ENCODE measurements around the gene DNASE1L3. TPM values are rescaled to one million over a fixed set of nuclear protein-coding genes. Genes with fewer than 3 reads are reported as not detected.

DNASE1L3 gene
- total and polyA plus RNA-seq, 2 of the 8 experiments (the other 6 are each of a cell fraction or from before 2014, with no cell fraction given): not detected

DNA sequence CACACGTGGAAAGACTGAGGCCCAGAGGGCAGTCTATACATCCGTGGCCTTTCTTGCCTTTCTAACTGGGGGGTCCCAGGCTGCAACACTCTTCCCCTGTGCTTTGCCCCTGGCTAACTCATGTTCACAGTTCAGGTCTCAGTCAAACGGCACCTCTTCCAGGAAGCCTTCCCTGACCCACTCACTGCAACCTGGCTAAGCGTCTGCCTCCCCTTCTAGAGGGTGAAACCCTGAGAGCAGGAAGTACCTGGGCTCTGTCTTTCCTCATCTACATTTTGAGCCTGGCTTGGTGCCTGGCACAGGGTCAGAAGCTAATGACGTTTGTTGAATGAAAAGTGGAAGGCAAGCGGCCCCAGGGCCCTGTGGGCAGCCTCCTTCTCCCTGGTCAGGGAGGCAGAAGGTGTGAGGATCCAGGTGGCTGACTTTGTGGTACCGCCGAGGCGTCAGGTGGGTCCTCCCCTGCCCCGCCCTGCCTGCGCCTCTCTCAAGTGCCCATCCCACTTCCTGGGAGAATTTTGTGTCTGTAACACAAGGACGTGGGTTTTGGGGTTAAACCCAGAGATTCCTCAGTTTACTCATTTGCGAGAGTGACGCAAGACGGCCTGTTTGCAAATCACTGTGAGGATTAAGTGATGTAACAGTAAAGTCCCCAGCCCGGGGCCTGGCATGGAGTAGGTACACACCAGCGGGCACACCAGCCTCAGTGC, 32.1 kb downstream of the DNASE1L3 start:
- Histone ChIP-seq H4K8ac (ENCODE audit: extremely low read depth, insufficient read depth, low read length) (peak overlapping the region; percentile 12), H3K4me1 (replicated peaks in 1 of 4; ENCODE audit: control insufficient read depth in 3 of 4, insufficient read depth in 4 of 4, low read length in 3 of 4) (peaks cover 4 to 18% (median 7%) of the 10 kb centered on the region in 4 experiments; a peak in 6 of 7 replicates), H3K23me2 (ENCODE audit: low read depth, low read length) (no peaks in the 10 kb centered on the region), H2BK5ac (ENCODE audit: low read depth, low read length) (no peak overlapping the region), H3K56ac (replicated peaks; ENCODE audit: insufficient read length, low read depth, low read length) (no peak overlapping the region), H3K9me3 (ENCODE audit: insufficient read depth in 2 of 2, low read depth in 1 of 2, low read length in 1 of 2) (no peaks in the 10 kb centered on the region), H3K36me3 (ENCODE audit: control insufficient read depth in 2 of 4, insufficient read depth in 4 of 4, low read length in 3 of 4) (no peaks in the 10 kb centered on the region), H2AK5ac (ENCODE audit: low read depth, low read length) (no peak overlapping the region), H4K20me1 (replicated peaks in 1 of 2; ENCODE audit: control insufficient read depth in 1 of 2, insufficient read depth in 2 of 2, low read length in 2 of 2) (no peaks in the 10 kb centered on the region), H2BK15ac (ENCODE audit: low read length) (peak overlapping the region; percentile 7; the same call in 1 of the 2 replicates), H3K4me2 (ENCODE audit: insufficient read depth in 1 of 2, low read depth in 2 of 2, low read length in 2 of 2) (peak overlapping the region; percentile 1 to 77; a peak in 2 of 4 replicates), H2BK20ac (ENCODE audit: low read length) (no peak overlapping the region), H3K27me3 (replicated peaks in 1 of 4; ENCODE audit: control insufficient read depth in 3 of 4, extremely low read depth in 1 of 4, insufficient read depth in 3 of 4, low read length in 3 of 4) (peaks cover 0 to 6% (median 2%) of the 10 kb centered on the region in 4 experiments; a peak in 2 of 7 replicates), H3K79me1 (ENCODE audit: low read depth, low read length) (no peaks in the 10 kb centered on the region), H3K9ac (replicated peaks in 1 of 4; ENCODE audit: extremely low read depth in 1 of 4, low read depth in 3 of 4, low read length in 3 of 4) (no peak overlapping the region), H4K91ac (replicated peaks; ENCODE audit: insufficient read length, low read length) (peak overlapping the region; percentile 61), H3K79me2 (ENCODE audit: control insufficient read depth in 1 of 2, insufficient read depth in 2 of 2, low read length in 2 of 2) (no peaks in the 10 kb centered on the region), H3K23ac (ENCODE audit: insufficient read length) (no peak overlapping the region), H3K4ac (replicated peaks; ENCODE audit: insufficient read length, low read depth, low read length) (no peak overlapping the region), H3K4me3 (ENCODE audit: extremely low read depth in 1 of 4, insufficient read depth in 2 of 4, low read depth in 3 of 4, low read length in 4 of 4) (peak overlapping the region in 3 of 4 experiments; percentile 0 to 62 (median 45); a peak in 3 of 8 replicates), H2BK12ac (ENCODE audit: low read depth, low read length) (no peak overlapping the region), H3K18ac (ENCODE audit: extremely low read depth, low read length) (no peak overlapping the region), H3K14ac (ENCODE audit: insufficient read length) (no peak overlapping the region), H2BK120ac (replicated peaks; ENCODE audit: low read depth, low read length) (no peak overlapping the region), H2AFZ (ENCODE audit: low read length) (peak overlapping the region; percentile 5; the same call in 1 of the 2 replicates), H4K5ac (ENCODE audit: insufficient read length, low read depth, low read length) (no peak overlapping the region), H3K27ac (ENCODE audit: low read depth, low read length) (no peak overlapping the region)
- no peak for DNase-seq (ENCODE audit: low read depth in 1 of 2, low spot score in 2 of 2)
- ChIA-PET CTCF (ENCODE audit: partially characterized antibody) (interaction anchor here (0.8 to 4.3 kb wide), 34 partner anchors 7 to 351 kb away, joined by 3 to 44 read pairs (median 5); partner anchors contain the start of genes HTD2 and RPP14), POLR2A (ENCODE audit: partially characterized antibody) (interaction anchor here (0.6 to 2.3 kb wide), 6 partner anchors 9 to 249 kb away, joined by 3 to 11 read pairs (median 4); partner anchors contain the start of genes HTD2 and RPP14)
- no peak for FAIRE-seq
- WGBS, 2 experiments (ENCODE audit: extremely low coverage in 1 of 2, insufficient coverage in 1 of 2, insufficient read length in 1 of 2, insufficient replicate concordance in 2 of 2, low coverage in 1 of 2, low lambda C conversion rate in 2 of 2, missing lambda C conversion rate in 1 of 2): 81% methylated on average over 14 of the region's 17 CpGs; no CpG with 5 or more reads in 1 of the 2 experiments
- TF ChIP-seq BACH1 (IDR thresholded peaks at IDR 0.05; ENCODE audit: low read length) (no peak), KDM1A (IDR thresholded peaks at IDR 0.05; ENCODE audit: borderline replicate concordance, low read length) (peak; percentile 82; the same call in 1 of the 2 replicates)

Data from H1 (cell line).